Kidney glomerular epithelial cell (primary cell): ENCODE results near the gene TRERF1.
A peak's percentile ranks its signal among the peaks of the same experiment; 100 is the strongest.
"Not testable (repeated sequence)": the region's sequence is repeated elsewhere in the genome, so short reads cannot be mapped to it uniquely, and the experiment has no call there.

Experiments
- DNase-seq: peaks from one replicate; lab custom pipeline; 2025; lab: John Stamatoyannopoulos, UW

Gene TRERF1

GRCh38 chr6:42222448-42222847 is 229.3 kb downstream of the TRERF1 start:
- DNase-seq: no peak

DNA sequence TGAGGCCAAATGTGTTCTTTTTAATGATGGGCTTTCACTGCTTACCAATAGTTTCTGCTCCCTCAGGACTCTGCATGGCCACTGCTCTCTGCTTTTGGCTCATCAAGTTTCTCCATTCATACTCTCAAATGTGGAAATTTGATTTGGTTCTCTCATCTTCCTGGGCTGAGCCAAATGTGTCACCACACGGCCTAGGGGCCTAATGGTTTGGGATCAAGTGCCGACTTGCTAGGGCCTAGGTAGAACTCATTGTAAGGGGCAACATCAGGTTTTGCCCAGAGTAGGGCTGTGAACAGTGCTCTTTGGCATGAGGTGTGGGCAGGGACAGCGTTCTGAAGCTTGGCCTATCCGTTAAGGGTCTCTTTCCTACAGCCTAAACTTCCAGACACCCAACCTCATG is 230.2 kb downstream of the TRERF1 start:
- DNase-seq: no peak

DNA sequence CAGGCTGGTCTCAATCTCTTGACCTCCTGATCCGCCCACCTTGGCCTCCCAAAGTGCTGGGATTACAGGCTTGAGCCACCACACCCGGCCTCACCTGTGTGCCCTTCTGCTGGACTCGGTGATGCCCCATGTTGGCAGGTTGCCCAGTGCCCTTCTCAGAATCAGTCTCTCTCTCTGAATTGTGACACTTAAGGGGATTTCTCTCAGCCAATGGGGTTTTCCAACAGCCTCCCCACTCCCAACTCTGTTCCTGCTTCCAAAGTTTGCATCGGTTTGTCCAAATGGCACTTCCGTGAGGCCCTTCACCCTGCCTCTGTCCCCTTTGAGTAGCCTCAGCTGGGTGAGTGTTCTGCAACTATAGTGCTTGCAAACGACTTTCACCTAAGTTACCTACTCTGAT is 230.9 kb downstream of the TRERF1 start:
- no peak for DNase-seq

- DNase-seq: peak; percentile 93
These were observed 234.0 kb downstream of the TRERF1 start, which contains the start of gene MRPS10 for GRCh38 chr6:42217519-42218367. Gene MRPS10, minus strand, starts transcription at chr6:42217861. Its CDS starts 12 bp downstream, at chr6:42217849.

GRCh38 chr6:42217157-42217518 is 234.6 kb downstream of the TRERF1 start:
- DNase-seq: no peak

DNA sequence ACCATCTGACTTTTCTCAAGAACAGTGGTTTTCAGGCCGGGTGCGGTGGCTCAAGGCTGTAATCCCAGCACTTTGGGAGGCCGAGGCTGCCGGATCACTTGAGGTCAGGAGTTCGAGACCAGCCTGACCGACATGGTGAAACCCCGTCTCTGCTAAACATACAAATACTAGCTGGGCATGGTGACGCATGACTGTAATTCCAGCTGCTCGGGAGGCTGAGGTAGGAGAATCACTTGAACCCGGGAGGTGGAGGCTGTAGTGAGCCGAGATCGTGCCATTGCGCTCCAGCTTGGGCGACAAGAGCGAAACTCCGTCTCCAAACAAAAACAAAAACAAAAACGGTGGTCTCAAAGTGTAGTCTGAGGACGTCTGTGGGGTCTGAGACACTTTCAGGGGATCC is 235.2 kb downstream of the TRERF1 start:
- not testable (repeated sequence) for DNase-seq

GRCh38 chr6:42212442-42212841 is 239.3 kb downstream of the TRERF1 start:
- DNase-seq: no peak

- DNase-seq: no peak
These were observed 240.0 kb downstream of the TRERF1 start for GRCh38 chr6:42211726-42212125.

- DNase-seq: peak; percentile 50
These were observed 241.2 kb downstream of the TRERF1 start for GRCh38 chr6:42210551-42210950.

DNA sequence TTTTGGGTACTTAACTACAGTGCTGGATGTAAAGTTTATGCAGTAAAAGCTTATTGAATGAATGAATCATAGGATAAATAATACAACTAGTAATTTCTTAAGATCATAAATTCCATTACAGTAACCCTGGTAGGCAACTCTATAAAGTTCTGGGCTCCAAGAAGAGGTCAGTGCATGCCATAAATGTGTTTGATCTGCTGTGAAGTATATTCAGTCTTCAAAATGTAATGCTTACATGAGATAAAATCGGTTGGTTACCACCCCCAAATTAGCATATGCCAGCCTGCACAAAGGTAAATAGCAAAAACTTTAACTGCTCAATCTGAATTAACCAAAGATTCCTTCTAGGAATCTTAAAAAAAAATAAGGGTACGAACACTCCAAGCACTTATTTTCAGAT is 244.2 kb downstream of the TRERF1 start:
- DNase-seq: not testable (repeated sequence)

- DNase-seq: no peak
These were observed 246.9 kb downstream of the TRERF1 start for GRCh38 chr6:42204768-42205282.

- no peak for DNase-seq
These were observed 248.5 kb downstream of the TRERF1 start for GRCh38 chr6:42203183-42203582.

- DNase-seq: not testable (repeated sequence)
These were observed 249.4 kb downstream of the TRERF1 start for GRCh38 chr6:42202131-42202915.

DNA sequence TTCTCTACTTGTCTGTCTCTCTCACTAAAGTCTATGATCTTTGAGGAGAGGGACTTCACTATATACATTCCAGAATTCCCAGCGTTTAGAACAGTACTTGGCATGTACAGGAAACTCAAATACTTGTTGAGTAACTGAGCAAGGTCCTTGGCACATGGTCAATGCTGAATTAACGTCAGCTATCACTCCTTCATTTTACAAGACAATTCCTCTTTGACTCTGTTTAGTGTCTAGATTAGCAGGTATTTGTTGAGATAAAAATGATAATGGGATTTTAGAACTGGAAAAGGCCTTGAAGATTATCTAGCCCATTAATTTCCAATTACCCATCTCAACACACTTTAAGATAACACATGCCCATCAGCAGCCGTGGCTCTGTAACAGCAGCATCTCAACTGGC is 250.3 kb downstream of the TRERF1 start:
- DNase-seq: no peak

DNA sequence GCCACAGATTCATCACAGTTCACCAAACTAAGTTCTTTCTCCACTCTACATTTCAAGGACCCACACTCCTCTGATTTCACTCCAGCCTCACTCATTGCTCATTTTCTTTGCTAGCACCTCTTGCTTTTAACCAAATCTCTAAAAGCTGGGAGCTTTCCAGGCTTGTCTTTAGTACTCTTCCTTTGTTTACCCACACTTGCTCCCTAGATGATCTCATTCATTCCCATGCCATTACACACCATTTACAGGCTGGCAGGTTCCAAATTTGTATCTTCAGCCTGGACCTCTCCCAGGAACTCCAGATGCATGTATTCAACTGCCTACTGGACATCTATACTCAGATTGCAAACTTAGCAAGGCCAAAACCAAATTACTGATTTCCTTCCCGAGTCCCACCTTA is 251.7 kb downstream of the TRERF1 start:
- peak; percentile 93 for DNase-seq

DNA sequence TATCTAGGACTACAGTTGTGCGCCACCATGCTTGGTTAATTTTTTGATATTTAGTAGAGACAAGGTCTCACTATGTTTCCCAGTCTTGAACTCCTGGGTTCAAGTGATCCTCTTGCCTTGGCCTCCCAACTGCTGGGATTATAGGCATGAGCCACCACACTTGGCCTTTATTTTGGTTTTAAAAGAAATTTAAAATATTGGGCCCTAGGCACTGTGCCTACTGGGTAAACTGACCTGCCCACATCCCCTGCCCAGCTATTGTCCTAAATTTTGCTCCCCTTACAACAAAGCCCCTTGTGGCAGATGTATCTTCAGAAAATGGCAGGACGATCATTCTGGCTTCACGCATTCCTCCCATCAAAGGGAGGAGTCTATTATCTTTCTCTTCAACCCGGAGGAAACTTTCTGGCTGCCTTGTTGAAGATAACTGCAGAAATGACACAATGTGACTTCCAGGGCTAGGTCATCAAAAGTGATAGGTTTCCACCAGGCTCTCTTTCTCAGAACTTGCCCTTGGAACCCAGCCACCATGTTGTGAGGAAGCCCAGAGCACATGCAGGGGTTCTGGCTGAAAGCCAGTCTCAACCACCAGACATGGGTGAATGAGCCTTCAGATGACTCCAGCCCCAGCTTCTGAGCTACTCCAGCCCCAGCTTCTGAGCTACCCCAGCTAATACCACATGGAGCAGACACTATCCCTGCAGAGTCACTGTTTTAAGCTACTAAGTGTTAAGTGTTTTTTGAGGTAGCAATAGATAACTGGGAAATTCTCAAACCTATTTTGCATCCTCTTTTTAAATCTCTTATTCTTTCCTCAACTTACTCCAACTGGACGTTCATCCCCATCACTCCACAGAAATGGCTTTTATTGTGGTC is 252.4 kb downstream of the TRERF1 start:
- peak; percentile 80 for DNase-seq

DNA sequence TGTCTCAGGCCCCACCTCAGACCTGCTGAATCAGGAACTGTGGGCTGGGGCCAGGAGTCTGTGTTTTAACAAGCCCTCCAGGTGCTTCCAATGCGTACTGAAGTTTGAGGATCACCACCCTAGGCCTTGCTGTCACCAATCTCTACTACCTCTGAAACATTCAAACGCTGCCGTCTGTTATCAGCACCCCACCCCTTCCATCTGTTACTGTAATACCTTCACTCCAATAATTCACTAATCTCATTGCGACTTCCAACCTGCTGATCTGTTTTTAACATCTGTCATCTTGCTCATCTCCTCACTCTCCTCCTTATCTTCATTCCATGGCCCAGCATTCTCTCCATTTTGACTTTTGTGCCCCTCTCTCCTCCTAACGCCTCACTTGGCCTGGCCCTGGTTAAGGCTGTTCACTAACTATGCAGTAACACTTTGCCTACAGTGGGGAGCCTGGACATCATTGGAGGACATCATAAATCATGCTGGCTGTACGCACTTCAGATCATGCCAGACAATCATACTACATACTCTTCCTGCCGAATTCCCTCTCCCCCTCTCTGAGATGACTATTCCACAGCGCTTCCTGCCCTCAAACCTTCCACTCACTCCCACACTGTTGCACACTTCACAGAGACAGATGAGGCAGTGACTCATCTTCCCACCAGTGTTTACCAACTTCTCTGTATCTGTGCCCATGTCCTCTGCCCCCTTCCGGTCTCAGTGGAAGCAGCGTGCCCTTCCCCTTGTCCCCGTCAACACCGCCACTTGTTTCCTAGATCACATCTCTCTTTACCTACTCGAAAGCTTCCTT is 254.0 kb downstream of the TRERF1 start:
- DNase-seq: peak; percentile 85

DNA sequence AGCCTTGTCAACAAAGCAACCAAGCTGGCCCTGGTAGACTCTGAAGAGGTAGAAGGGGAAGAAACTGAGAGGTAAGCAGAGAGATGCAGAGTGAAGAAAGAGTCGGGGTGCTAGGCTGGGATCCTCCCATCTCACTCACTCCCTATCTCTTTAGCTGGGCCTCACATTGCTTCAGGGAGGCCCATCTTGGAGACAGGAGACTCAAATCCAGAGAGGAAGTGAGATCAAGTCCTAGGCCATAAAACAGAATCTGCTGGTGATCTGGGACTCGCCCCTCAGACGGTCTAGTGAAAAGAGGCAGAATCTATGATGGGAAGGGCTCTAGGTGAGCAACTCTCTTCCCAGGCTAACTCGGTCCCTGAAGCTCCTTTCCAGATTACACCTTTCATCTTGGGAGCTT is 256.3 kb downstream of the TRERF1 start:
- no peak for DNase-seq

- no peak for DNase-seq
These were observed 257.7 kb downstream of the TRERF1 start for GRCh38 chr6:42194056-42194455.

DNA sequence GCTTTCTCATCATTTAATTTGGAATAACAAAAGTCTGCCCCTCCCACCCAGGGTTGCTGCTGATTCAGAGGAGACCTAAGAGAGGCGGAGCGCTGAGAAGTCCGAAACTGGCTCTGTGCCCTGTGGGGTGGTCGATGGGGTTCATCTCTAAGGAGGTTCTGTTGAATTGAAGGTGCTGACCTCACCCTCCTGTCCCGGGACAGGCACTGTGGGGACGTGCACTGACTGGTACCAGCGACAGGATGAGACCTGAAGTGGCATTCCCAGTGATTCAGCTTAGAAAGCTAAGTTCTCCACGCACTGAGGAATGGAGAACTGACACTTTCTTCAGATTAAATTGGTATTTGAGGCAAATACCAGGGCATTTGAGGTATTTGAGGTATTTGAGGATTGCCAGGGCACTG is 258.2 kb downstream of the TRERF1 start:
- peak; percentile 87 for DNase-seq

GRCh38 chr6:42192385-42192784 is 259.3 kb downstream of the TRERF1 start:
- DNase-seq: peak; percentile 20
